Raji (cell line): ENCODE results near the gene STARD5.
A peak's percentile ranks its signal among the peaks of the same experiment; 100 is the strongest.

Experiments used
- POLR2A ChIP-seq: IDR thresholded peaks from 2 replicates; pipeline ENCODE4 v1.6.1; 2011; ENCODE audit warnings: low read depth, low read length, control low read depth; ENCODE audit not compliant: insufficient read depth

Gene STARD5, protein sequence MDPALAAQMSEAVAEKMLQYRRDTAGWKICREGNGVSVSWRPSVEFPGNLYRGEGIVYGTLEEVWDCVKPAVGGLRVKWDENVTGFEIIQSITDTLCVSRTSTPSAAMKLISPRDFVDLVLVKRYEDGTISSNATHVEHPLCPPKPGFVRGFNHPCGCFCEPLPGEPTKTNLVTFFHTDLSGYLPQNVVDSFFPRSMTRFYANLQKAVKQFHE

DNA sequence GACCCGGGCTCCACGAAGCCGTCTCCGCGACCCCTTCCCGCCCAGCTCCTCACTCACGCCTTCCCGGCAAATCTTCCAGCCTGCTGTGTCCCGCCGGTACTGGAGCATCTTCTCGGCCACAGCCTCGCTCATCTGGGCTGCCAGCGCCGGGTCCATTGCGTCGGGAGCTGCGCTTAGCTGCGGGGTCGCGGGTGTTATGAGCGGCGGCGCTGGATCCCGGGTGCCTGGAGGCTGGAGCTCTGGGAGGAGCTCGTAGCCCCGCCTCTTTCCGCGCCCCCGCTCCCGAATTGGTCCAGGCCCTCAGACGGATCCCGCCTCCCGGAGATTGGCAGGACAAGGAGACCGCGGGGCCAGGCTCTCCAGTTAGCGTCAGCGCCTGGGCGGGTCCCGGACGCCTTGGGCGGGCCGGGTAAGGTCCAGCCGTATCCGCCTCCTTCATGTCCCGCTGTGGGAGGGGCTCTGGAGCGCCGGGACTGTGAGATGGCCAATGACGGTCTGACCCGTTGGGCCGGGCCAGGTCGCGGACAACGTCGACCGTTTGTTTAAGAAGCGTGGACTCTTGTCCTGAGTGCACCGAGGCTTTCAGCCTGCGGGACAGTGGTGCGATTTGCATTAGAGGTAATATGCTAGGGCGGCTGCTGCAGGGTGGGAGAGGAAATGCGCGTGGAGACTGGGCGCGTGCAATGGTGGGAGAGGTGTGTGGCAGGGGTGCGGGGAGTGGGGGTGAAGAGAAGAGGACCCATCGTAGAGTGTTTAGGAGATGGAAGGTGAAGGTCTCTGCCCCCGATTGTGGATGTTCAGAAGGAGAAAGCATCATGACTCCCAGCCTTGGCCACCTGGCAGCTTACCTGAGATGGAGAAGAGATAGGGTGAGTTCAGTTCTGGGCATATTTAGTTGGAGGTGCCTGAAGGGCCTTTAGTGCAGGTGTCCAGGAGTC, at the start of gene STARD5:
TSS of gene STARD5 (minus strand) at position 198 of the 938 bp plus-strand sequence. CDS start at position 156, 42 bp downstream.
- TF ChIP-seq POLR2A, result peak; percentile 66

DNA sequence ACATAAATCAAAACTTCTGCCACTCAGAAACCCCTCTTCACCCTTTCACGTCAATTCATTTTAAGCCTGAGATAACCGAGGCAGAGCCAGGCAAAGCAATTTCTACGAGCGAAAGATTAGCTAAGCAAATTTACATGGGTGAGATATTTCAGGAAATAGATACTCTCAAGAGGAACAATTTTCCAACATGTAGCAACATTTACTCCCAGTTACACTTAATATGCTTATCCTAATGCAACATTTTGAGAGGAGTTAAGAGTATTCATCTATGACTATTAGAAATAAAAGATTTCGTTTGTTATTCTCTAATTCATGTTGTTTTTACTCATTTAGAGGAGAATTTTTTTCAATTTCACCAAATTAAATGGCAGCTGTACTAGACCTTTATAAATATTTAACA, 49.2 kb upstream of the STARD5 start:
- no peak for TF ChIP-seq POLR2A

DNA sequence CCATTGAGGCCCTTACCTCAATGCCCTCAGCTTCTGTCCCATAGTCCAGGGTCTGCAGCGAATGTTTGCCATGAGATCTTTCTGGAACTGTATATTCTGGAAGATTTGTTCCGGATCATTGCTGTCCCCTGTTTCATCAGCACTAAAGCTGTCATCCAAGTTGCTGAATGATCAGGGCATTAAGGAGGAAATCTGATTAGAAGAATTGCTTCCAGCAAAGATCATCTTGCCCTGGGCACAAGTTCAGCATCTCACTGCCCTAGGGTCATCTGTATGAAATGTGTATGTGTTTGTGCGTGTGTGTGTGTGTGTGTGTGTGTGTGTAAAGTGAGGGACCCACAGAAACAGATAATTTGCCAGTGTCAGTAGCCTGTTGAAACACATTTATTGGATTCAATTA, 48.6 kb upstream of the STARD5 start:
- no peak for TF ChIP-seq POLR2A

DNA sequence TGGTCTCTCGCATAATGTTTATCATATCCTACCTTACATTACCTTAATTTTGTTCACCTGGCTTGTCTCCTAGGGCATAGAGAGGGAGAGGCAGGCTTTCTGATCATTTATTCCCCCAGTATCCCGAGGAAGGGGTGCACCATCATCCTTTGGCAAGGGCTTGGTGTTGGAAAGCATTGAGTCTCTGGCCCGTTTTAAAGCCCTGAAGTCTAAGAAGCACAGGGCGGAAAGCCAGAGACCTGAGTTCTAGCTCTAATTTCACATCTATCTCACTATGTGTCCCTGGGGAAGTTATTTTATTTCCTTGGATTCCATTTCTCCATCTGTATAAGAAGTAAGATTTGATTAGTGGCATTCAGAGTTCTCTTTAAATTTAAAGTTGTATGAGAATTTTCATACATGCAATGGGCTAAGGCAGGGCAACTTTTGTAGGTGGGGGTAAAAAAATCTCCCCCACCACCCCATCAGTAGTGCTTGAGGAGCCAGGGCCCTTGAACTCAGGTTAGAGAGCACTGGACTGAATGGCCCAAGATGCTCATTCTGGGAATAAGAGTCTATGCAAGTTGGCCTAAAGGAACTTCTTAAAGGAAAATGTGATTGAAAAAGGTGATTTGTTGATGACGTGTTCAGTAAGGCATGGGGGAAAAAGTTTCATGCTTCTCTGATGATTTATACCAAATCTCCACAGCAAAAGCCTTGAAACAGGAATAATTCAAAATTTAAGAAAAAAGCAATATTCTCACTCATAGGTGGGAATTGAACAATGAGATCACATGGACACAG, 40.0 kb upstream of the STARD5 start:
- no peak for TF ChIP-seq POLR2A

DNA sequence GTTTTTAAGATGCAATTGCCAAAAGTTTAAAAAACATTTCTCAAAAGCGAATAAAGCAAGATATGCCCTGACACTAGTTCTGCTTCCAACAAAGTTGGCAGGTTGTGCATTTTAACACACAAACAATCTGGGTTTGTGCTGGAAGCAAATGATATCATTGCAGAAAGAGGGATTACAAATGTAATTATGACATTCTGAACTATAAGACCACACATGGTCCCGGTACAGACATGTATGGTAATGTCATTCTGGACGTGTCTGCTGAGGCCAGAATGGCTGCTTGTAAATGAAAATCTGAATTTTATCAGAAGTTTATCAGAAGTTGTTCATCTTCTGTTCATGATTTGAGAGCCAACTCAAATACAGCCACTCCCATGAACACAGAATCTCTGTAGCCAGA, 39.3 kb upstream of the STARD5 start:
- no peak for TF ChIP-seq POLR2A

DNA sequence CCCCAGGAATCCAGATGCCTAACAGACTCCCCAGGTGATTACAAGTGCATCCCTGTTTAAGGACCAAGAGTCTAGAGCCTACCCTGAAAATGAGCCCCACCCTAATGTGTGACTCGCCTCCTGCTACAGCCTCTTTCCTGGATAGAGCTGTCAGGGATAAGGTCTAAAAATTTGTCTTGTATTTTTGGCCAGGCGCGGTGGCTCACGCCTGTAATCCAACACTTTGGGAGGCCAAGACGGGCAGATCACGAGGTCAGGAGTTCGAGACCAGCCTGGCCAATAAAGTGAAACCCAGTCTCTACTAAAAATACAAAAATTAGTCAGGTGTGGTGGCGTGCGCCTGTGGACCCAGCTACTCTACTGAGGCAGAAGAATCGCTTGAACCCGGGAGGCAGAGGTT, 38.8 kb upstream of the STARD5 start:
- no peak for TF ChIP-seq POLR2A

DNA sequence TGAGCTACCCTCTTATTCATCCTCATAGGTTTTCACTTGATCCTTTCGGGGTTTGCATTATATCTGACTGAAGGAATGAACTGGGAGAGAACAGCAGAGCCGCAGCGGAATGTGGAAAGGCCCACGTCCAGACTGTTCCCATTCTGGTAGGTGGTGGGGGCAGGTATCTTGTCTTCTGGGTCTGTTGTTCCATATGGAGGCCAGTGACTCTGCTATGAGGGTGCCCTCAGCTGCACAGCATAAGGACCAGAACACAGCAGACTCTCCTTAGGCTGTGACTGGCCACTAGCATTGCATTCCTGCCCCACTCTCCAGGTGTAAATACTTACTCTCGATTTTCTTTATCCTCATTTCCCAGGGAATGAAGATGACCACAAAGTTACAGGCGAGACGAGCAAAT, 38.0 kb upstream of the STARD5 start:
- no peak for TF ChIP-seq POLR2A

DNA sequence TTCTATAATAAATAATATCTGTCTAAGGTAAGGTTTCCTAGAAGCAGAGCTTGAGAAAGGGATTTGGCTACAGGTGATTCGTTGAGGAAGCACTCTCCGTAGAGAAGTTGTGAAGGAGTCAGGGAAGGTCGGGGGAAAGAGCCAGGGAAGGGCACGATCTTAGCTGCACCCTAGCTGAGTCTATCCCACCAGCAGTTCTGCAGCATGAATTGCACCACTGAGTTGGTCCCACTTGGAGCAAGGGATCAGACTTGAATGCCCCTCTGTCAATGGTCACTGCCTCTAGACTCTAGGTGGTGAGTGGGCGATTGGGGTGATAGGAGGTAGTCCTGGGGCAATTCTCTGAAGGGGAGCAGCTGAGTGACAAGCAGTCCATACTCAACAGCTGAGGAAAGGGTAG, 36.5 kb upstream of the STARD5 start:
- TF ChIP-seq POLR2A, result no peak

DNA sequence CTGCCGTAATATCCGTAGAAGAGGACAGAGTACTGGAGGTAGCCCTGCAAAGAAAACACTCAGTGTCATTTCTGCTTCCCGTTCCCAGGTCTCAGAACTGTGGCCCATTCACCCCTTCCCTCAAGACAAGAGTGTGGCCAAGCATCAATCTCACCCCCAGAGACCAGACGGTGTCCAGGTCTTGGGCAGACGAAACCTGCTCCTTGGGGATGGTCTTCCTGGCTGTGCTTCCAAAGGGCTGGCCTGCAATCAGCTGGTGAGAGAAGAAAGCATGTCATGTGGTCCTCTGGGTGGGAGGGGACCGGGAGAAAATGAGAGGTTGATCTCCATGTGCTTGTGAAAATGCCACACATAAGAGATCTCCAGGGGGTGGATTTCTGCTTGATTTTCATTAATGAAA, 34.3 kb upstream of the STARD5 start:
- no peak for TF ChIP-seq POLR2A

DNA sequence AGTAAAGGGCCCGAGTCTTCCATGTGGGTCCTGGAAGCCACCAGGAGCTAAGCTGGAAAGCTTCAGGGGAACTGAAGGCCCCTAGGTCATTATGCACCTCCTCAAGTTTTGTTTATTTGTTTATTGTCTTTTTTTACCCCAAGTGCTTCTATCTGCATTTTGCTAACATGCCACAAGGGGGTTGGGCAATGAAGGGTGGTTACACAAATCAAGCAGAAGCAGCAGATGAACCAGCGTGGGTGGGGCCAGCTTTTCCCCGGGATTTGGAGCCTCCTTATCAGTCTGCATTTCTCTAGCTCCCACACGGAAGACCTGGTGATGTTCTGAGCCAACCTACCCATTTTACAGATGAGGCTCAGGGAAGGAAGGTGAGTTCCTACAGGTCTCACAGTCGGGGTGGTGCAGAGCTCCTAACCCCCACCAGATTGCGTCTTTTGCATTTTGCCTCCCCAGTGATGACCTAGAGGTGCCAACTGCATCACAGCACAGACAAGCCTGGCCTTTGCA, 33.3 kb upstream of the STARD5 start:
- TF ChIP-seq POLR2A, result no peak

DNA sequence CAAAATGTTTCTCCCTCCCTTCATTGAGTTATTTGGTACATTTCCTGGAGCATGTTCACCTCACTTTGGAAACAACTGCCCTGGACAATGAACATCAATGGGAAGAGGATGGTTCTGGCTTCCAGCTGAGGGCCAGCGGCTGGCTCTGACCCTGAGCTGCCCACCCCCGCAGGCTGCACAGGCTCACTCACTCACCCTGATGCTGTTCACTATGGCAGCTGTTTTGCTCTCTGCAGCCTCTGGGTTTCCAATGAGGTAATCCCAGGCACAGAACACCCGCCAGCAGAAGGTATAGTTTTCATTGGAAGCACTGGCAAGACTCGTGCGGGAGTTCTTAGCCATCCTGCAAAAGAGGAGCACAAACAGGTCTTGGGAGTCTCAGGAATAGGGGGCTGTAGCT, 32.3 kb upstream of the STARD5 start:
- no peak for TF ChIP-seq POLR2A

DNA sequence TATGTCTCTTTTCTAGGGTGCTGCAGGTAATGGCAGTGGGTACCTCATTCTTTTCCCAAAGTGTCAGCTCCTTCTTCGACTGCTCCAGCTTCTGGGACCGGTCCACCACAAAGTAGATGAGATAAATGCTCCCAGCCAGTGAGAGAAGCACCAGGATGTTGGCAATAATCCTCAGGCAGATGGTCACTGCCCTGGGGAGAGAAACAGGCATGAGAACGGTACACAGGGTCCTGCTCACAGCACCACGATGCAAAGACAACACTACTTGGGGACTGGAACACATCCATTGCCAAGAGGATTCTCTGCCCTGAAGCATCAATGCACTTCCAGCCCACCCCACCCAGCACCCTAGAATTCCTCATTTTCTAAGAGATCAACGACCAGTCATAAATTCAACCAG, 27.7 kb upstream of the STARD5 start:
- TF ChIP-seq POLR2A, result no peak

DNA sequence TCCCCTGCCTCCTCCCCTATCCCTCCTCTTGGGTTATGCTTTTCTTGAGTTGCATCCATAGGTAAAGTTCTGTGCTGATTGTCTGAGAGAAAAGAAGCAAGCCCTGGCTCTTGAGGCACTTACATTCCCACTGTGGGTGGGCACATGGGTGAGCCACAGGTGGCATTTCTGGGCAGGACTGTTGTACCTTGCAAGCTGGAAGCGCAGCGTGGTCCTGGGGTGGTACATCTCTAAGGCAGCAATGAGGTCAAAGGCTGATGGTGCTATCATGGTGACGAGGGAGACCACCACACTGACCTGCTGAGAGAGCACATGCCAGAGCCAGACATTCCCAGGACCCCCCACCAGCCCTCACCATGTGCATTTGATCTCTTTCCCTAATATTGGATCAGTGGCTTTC, 25.3 kb upstream of the STARD5 start:
- no peak for TF ChIP-seq POLR2A

DNA sequence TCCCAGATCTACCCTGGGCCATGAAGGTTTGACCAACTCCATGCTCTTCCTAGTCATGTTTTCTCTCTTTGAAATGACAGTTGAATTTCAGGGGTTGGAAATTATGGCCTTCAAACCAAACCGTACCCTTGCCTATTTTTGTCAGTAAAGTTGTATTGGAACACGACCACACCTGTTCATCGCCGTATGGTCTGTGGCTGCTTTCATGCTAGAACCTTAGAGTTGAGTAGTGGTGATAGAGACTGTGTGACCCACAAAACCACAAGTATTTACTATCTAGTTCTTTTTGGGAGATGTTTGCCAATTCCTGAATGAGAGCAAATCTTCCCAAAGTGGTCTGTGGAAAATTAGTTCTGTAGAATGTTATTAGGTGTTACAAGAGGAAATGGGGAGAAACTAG, 24.0 kb upstream of the STARD5 start:
- no peak for TF ChIP-seq POLR2A

DNA sequence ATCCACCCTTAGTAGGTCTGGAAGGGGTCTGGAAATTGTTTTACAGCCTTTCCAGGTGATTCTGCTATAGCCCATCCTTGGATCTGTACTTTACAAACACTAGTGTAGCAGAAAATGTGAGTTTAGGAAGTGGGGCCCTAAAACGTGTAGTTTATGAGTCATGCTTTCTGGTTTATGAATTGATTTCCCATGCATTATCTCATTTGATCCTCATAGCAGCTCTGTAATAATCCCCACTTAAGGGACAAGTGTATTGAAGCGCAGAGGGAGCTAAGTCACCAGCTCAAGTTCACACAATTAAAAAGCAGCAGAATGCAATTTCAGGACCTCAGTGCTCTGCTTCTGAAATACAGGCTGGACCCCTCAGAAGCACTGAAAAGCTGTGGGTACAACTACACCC, 22.7 kb upstream of the STARD5 start:
- TF ChIP-seq POLR2A, result no peak
